8988T (cell line): ENCODE data around the gene C10orf62.
"Not testable (repeated sequence)": the region's sequence is repeated elsewhere in the genome, so short reads cannot be mapped to it uniquely, and the experiment has no call there.

Experiments used
- DNase-seq: peaks from one replicate; pipeline ENCODE4 v3.0.0; 2011

The C10orf62 gene

GRCh38 chr10:97566336-97566996, 23.1 kb upstream of the C10orf62 start:
- DNase-seq: no peak

DNA sequence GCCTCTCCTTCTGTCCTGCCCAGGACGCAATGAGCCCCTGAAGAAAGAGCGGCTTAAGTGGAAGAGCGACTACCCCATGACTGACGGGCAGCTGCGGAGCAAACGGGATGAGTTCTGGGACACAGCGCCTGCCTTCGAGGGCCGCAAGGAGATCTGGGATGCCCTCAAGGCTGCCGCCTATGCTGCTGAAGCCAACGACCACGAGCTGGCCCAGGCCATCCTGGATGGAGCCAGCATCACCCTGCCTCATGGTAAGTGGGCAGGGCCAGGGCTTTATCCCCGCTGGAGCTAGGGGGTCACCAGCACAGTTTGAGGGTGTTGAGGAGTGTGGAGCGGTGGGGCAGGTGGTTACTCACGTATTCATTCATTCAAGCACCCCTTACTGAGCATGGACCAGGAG, 21.6 kb upstream of the C10orf62 start:
- no peak for DNase-seq

DNA sequence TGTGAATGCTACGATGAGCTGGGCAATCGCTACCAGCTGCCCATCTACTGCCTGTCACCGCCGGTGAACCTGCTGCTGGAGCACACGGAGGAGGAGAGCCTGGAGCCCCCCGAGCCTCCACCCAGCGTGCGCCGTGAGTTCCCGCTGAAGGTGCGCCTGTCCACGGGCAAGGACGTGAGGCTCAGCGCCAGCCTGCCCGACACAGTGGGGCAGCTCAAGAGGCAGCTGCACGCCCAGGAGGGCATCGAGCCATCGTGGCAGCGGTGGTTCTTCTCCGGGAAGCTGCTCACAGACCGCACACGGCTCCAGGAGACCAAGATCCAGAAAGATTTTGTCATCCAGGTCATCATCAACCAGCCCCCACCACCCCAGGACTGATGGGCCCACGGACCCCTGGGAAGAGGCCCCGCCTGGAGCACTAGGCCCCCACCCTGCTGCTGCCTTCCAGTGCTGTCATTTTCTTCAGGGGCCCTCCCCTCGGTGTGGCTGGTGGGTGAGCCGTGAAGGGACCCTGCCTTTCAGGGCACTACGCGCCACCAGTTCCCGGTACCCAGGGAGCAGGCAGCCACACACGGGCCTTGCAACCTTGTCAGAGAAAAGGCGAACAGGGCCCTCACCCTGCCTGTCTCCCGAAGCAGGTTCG, 19.3 kb upstream of the C10orf62 start:
- no peak for DNase-seq

- DNase-seq: no peak
Observed at GRCh38 chr10:97570789-97571471, 18.6 kb upstream of the C10orf62 start.

GRCh38 chr10:97571622-97572021, 17.9 kb upstream of the C10orf62 start:
- DNase-seq: no peak

DNA sequence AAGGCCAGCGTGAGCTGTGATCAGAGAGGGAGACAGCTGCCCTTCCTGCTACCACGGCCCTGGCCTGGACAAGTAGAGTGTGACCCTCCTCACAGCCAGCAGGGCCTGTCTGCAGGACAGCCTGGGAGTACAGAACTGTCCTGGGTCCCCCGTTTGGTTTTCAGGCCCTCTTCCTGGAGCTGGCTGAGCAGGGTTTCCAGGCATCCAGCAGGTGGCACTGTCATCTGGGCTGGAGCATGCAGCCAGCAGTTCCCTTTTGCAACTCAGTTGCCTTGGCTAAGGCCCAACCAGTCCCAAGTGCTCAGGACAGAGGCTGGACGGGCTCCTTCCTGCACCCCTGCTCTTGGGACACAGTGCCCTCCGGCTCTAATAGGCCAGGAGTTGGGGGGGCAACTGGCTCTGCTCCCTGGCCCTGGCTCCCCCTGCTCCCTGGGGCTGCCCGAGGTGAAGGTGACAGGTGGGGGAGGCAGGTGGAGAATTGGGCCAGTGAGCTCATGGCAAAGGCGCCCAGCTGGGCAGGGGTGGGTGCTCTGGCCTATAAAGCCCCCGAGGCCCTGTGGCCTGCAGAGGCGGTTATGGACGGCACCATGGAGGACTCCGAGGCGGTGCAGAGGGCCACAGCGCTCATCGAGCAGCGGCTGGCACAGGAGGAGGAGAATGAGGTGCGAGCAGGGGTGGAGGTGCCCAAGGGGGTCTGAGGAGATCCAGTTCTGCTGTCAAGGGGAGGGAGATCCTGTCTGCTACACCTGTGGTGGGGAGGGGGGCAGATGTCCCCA, 17.1 kb upstream of the C10orf62 start, which contains the start of gene ANKRD2:
Gene ANKRD2 (plus strand): TSS at position 566 of the 776 bp plus-strand sequence. CDS start 10 bp downstream, at position 576.
- DNase-seq: no peak

GRCh38 chr10:97573021-97573420, 16.5 kb upstream of the C10orf62 start:
- DNase-seq: no peak

DNA sequence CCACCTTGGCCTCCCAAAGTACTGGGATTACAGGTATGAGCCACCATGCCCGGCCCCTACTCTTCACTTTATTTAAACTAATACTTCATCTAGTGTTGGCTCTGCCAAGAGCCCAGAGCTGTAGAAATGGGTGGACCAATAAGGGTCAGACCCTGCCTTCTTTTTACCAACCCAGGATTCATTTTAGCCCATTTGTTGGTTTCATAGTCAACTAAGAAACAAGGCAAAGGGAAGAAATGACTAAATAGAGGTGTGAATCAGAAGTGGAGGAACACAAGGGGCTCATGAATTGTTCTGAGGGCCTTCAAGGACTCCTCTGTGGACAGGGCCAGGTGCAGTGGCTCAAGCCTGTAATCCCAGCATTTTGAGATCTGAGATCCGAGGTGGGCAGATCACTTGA, 15.8 kb upstream of the C10orf62 start:
- DNase-seq: no peak

GRCh38 chr10:97574374-97575126, 15.0 kb upstream of the C10orf62 start:
- peak; percentile 92 for DNase-seq

- DNase-seq: peak; percentile 82
Observed at GRCh38 chr10:97575127-97575668, 14.3 kb upstream of the C10orf62 start.

GRCh38 chr10:97576487-97576886, 13.0 kb upstream of the C10orf62 start:
- DNase-seq: not testable (repeated sequence)

DNA sequence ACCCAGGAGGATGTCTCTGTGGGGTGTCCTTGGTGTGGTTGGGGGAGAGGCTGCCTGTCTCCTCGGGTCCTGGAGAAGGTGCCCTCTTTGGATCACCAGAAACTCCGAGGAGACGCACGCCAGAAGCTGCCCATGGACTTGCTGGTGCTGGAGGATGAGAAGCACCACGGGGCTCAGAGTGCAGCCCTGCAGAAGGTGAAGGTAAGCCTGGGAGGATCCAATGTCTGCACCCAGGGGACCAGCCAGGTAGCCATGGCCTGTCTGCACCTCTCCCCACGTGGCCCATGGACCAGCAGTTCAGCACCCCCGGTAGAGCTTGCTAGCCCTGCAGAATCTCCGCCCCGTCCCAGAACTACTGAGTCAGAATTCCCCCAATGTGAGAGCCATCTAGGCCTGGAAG, 11.8 kb upstream of the C10orf62 start:
- no peak for DNase-seq

GRCh38 chr10:97578171-97578844, 11.2 kb upstream of the C10orf62 start:
- DNase-seq: no peak

DNA sequence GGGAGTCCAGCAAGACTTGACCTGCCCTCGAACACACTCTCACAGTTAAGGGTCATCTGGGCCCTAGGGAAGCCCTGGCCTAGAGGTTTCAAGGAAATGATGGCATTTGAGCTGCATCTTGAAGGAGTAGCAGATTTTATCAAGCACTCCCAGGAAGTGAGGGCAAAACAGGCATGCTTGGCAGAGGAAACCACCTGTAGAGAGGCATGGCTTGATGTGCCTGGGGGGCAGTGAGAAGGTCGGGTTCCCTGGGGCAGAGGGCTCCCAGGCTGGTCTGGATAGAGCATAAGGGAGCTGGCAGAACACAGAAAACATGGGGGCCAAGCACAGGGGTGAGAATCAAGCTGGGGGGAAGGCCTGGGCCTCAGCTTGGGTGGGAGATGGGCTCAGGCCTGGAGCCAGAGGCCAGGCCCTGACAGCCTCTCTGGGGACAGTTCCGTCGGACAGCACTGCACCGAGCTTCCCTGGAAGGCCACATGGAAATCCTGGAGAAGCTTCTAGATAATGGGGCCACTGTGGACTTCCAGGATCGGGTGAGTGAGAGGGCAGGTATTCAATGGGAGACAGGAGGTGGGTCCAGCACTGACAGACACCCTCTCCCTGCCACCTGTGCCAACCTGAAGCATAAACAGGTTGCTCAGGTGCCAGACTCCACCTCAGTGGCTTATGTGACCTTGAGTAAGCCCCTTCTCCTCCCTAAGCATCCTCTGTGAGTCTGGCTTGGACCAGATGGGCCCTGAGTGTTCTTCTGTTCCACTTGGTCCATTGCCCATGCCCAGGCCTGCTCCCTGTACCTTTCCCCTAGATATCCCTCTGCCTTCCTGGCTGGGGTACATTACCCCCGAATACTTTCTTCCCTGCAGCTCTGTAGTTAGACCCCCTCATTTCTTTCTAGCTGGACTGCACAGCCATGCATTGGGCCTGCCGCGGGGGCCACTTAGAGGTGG, 8.8 kb upstream of the C10orf62 start:
- no peak for DNase-seq

- DNase-seq: no peak
Observed at GRCh38 chr10:97582169-97582568, 7.4 kb upstream of the C10orf62 start.

DNA sequence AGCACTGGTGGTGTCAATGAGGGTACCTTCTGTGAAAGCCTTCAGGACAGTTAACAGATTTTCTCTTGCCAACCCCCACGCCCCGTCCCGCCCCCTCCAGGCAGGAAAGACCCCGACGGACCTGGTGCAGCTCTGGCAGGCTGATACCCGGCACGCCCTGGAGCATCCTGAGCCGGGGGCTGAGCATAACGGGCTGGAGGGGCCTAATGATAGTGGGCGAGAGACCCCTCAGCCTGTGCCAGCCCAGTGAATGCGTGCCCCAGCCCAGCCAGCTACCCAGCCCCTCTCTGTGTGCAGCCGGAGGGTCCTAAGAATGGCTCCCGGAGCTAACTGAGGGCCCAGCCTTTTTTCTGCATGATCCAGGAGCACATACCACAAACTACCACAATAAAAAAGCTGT, 6.0 kb upstream of the C10orf62 start:
- no peak for DNase-seq

- DNase-seq: no peak
Observed at GRCh38 chr10:97584060-97584797, 5.3 kb upstream of the C10orf62 start, which contains the start of gene HOGA1. HOGA1 (plus strand) TSS chr10:97584389; CDS start chr10:97584704, 315 bp downstream.

- DNase-seq: no peak
Observed at GRCh38 chr10:97584798-97585438, 4.6 kb upstream of the C10orf62 start.

- DNase-seq: no peak
Observed at GRCh38 chr10:97585439-97585811, 4.1 kb upstream of the C10orf62 start.
